Measurements from ENCODE around the gene ACP4.
A peak's percentile ranks its signal among the peaks of the same experiment; 100 is the strongest.
"Not testable (repeated sequence)": the region's sequence is repeated elsewhere in the genome, so short reads cannot be mapped to it uniquely, and the experiment has no call there.

ACP4 gene

DNA sequence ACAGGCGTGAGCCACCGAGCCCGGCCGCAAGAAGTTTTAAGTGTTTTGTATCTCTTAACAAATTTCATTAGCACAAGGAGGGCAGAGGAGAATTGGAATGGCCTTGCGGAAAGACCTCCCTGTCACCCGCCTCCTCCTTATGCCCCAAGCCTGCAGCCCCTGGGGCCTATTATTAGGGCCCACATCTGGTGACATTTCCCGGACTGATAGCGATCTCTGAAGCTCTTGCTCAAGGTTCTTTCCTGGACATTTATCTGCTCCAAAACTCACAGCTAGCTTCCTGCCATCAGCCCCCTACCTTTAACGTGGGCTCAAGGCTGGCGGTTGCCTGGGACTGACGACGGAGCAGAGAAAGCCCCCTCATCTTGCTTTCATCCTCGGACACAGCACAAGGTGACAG, 26.7 kb upstream of the ACP4 start:
- POLR2A ChIA-PET = not testable (repeated sequence)

GRCh38 chr19:50764409-50764808, 25.8 kb upstream of the ACP4 start:
- 100% methylated on average over 3 of the region's 7 CpGs for WGBS (ENCODE audit: insufficient coverage)
- H3K36me3 ChIP-seq (ENCODE audit: control insufficient read depth in 4 of 4, insufficient read depth in 4 of 4, low read length in 3 of 4) = no peaks in the 10 kb centered on the region
- DNase-seq = no peak
- ChIA-PET CTCF (no interaction called here), POLR2A (no interaction called here)
- no peak overlapping the region for H3K4me3 ChIP-seq (ENCODE audit: control insufficient read depth in 1 of 7, extremely low read depth in 1 of 7, insufficient read depth in 4 of 7, low read depth in 2 of 7, low read length in 6 of 7)
- H3K4me1 ChIP-seq (ENCODE audit: control extremely low read depth in 1 of 4, control insufficient read depth in 4 of 4, insufficient read depth in 4 of 4, low read length in 3 of 4) = peaks cover 0 to 10% (median 3%) of the 10 kb centered on the region in 4 experiments
- no peak overlapping the region for H3K27ac ChIP-seq (ENCODE audit: insufficient read depth in 1 of 2, low read depth in 1 of 2, low read length in 2 of 2, poor library complexity in 1 of 2, severe bottlenecking in 2 of 2)
- no peaks in the 10 kb centered on the region for H3K27me3 ChIP-seq (replicated peaks in 2 of 5; ENCODE audit: control insufficient read depth in 4 of 5, insufficient read depth in 5 of 5, low read length in 4 of 5)
- H3K9me3 ChIP-seq (ENCODE audit: control extremely low read depth in 1 of 5, control insufficient read depth in 4 of 5, insufficient read depth in 2 of 5, low read depth in 1 of 5, low read length in 4 of 5) = no peaks in the 10 kb centered on the region

More for the DNA sequence above, 26.7 kb upstream of the ACP4 start:
- H3K4me1 ChIP-seq (ENCODE audit: control extremely low read depth in 1 of 4, control insufficient read depth in 4 of 4, insufficient read depth in 4 of 4, low read length in 3 of 4); H3K9me3 ChIP-seq (ENCODE audit: control extremely low read depth in 1 of 5, control insufficient read depth in 4 of 5, insufficient read depth in 2 of 5, low read depth in 1 of 5, low read length in 4 of 5); CTCF ChIA-PET; DNase-seq; H3K4me3 ChIP-seq (ENCODE audit: control insufficient read depth in 1 of 7, extremely low read depth in 1 of 7, insufficient read depth in 4 of 7, low read depth in 2 of 7, low read length in 6 of 7); H3K27ac ChIP-seq (ENCODE audit: insufficient read depth in 1 of 2, low read depth in 1 of 2, low read length in 2 of 2, poor library complexity in 1 of 2, severe bottlenecking in 2 of 2); H3K27me3 ChIP-seq (replicated peaks in 2 of 5; ENCODE audit: control insufficient read depth in 4 of 5, insufficient read depth in 5 of 5, low read length in 4 of 5); H3K36me3 ChIP-seq (ENCODE audit: control insufficient read depth in 4 of 4, insufficient read depth in 4 of 4, low read length in 3 of 4): not testable (repeated sequence)
- WGBS (ENCODE audit: insufficient coverage) = 85% methylated on average over 2 of the region's 13 CpGs

GRCh38 chr19:50766746-50767145, 23.5 kb upstream of the ACP4 start:
- CTCF ChIA-PET = interaction anchor here (1.2 kb wide), 1 partner anchor 38 kb away, joined by 3 read pairs; no protein-coding TSS in a partner anchor

DNA sequence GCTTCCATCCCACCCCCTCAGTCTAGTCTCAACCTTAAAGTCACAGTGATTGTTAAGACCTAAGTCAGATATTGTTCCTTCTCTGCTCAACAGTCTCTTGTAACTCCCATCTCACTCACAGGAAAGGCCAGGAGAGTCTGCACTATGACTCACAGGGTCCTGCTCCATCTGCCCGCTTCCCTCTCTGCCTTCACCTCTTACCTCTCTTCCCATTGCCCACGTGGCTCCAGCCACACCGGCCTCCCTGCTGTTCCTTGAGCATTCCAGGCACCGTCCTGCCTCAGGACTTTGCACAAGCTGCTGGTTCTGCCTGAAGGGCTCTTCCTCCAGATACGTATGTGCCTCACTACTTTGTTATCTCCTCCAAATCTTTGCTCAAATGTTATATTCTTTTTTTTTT, 23.0 kb upstream of the ACP4 start:
- H3K27ac ChIP-seq (ENCODE audit: insufficient read depth in 1 of 2, low read depth in 1 of 2, low read length in 2 of 2, poor library complexity in 1 of 2, severe bottlenecking in 2 of 2); DNase-seq; H3K36me3 ChIP-seq (ENCODE audit: control insufficient read depth in 4 of 4, insufficient read depth in 4 of 4, low read length in 3 of 4); H3K9me3 ChIP-seq (ENCODE audit: control extremely low read depth in 1 of 5, control insufficient read depth in 4 of 5, insufficient read depth in 2 of 5, low read depth in 1 of 5, low read length in 4 of 5); H3K4me1 ChIP-seq (ENCODE audit: control extremely low read depth in 1 of 4, control insufficient read depth in 4 of 4, insufficient read depth in 4 of 4, low read length in 3 of 4); POLR2A ChIA-PET; H3K27me3 ChIP-seq (replicated peaks in 2 of 5; ENCODE audit: control insufficient read depth in 4 of 5, insufficient read depth in 5 of 5, low read length in 4 of 5); H3K4me3 ChIP-seq (ENCODE audit: control insufficient read depth in 1 of 7, extremely low read depth in 1 of 7, insufficient read depth in 4 of 7, low read depth in 2 of 7, low read length in 6 of 7): not testable (repeated sequence)
- CTCF ChIA-PET = interaction anchor here (1.2 kb wide), 1 partner anchor 38 kb away, joined by 3 read pairs; no protein-coding TSS in a partner anchor
- WGBS (ENCODE audit: insufficient coverage) = 61% methylated on average over 4 of the region's 5 CpGs

More at GRCh38 chr19:50766746-50767145, 23.5 kb upstream of the ACP4 start:
- WGBS (ENCODE audit: insufficient coverage) = 91% methylated on average over 9 of the region's 12 CpGs
- H3K27me3 ChIP-seq (replicated peaks in 2 of 5; ENCODE audit: control insufficient read depth in 4 of 5, insufficient read depth in 5 of 5, low read length in 4 of 5); H3K4me3 ChIP-seq (ENCODE audit: control insufficient read depth in 1 of 7, extremely low read depth in 1 of 7, insufficient read depth in 4 of 7, low read depth in 2 of 7, low read length in 6 of 7); DNase-seq; H3K36me3 ChIP-seq (ENCODE audit: control insufficient read depth in 4 of 4, insufficient read depth in 4 of 4, low read length in 3 of 4); POLR2A ChIA-PET; H3K9me3 ChIP-seq (ENCODE audit: control extremely low read depth in 1 of 5, control insufficient read depth in 4 of 5, insufficient read depth in 2 of 5, low read depth in 1 of 5, low read length in 4 of 5); H3K4me1 ChIP-seq (ENCODE audit: control extremely low read depth in 1 of 4, control insufficient read depth in 4 of 4, insufficient read depth in 4 of 4, low read length in 3 of 4); H3K27ac ChIP-seq (ENCODE audit: insufficient read depth in 1 of 2, low read depth in 1 of 2, low read length in 2 of 2, poor library complexity in 1 of 2, severe bottlenecking in 2 of 2): not testable (repeated sequence)

GRCh38 chr19:50768277-50768676, 21.9 kb upstream of the ACP4 start:
- H3K4me1 ChIP-seq (ENCODE audit: control extremely low read depth in 1 of 4, control insufficient read depth in 4 of 4, insufficient read depth in 4 of 4, low read length in 3 of 4) = peaks cover 0 to 10% (median 3%) of the 10 kb centered on the region in 4 experiments
- DNase-seq = peak; percentile 54 to 77 (median 71)
- no peaks in the 10 kb centered on the region for H3K36me3 ChIP-seq (ENCODE audit: control insufficient read depth in 4 of 4, insufficient read depth in 4 of 4, low read length in 3 of 4)
- H3K9me3 ChIP-seq (ENCODE audit: control extremely low read depth in 1 of 5, control insufficient read depth in 4 of 5, insufficient read depth in 2 of 5, low read depth in 1 of 5, low read length in 4 of 5) = peaks cover 0 to 2% (median 0%) of the 10 kb centered on the region in 5 experiments
- H3K4me3 ChIP-seq (ENCODE audit: control insufficient read depth in 1 of 7, extremely low read depth in 1 of 7, insufficient read depth in 4 of 7, low read depth in 2 of 7, low read length in 6 of 7) = peak overlapping the region in 3 of 7 experiments; percentile 4 to 37 (median 33)
- CTCF ChIA-PET = no interaction called here
- no peaks in the 10 kb centered on the region for H3K27me3 ChIP-seq (replicated peaks in 2 of 5; ENCODE audit: control insufficient read depth in 4 of 5, insufficient read depth in 5 of 5, low read length in 4 of 5)
- POLR2A ChIA-PET = no interaction called here
- no peak overlapping the region for H3K27ac ChIP-seq (ENCODE audit: insufficient read depth in 1 of 2, low read depth in 1 of 2, low read length in 2 of 2, poor library complexity in 1 of 2, severe bottlenecking in 2 of 2)
- WGBS (ENCODE audit: insufficient coverage) = 17% methylated on average over 4 of the region's 5 CpGs

- H3K27ac ChIP-seq (ENCODE audit: insufficient read depth in 1 of 2, low read depth in 1 of 2, low read length in 2 of 2, poor library complexity in 1 of 2, severe bottlenecking in 2 of 2); H3K4me1 ChIP-seq (ENCODE audit: control extremely low read depth in 1 of 4, control insufficient read depth in 4 of 4, insufficient read depth in 4 of 4, low read length in 3 of 4); H3K9me3 ChIP-seq (ENCODE audit: control extremely low read depth in 1 of 5, control insufficient read depth in 4 of 5, insufficient read depth in 2 of 5, low read depth in 1 of 5, low read length in 4 of 5); CTCF ChIA-PET; H3K4me3 ChIP-seq (ENCODE audit: control insufficient read depth in 1 of 7, extremely low read depth in 1 of 7, insufficient read depth in 4 of 7, low read depth in 2 of 7, low read length in 6 of 7); H3K36me3 ChIP-seq (ENCODE audit: control insufficient read depth in 4 of 4, insufficient read depth in 4 of 4, low read length in 3 of 4); DNase-seq; POLR2A ChIA-PET: not testable (repeated sequence)
- no CpG with 5 or more reads among the region's 2 CpGs for WGBS (ENCODE audit: insufficient coverage)
- H3K27me3 ChIP-seq (replicated peaks in 2 of 5; ENCODE audit: control insufficient read depth in 4 of 5, insufficient read depth in 5 of 5, low read length in 4 of 5) = peaks cover 0 to 11% (median 6%) of the 10 kb centered on the region in 5 experiments
These were observed 20.1 kb upstream of the ACP4 start, which contains the start of gene GPR32 for GRCh38 chr19:50770164-50770563. GPR32 (plus strand) TSS chr19:50770464; CDS start chr19:50770601, 137 bp downstream.

DNA sequence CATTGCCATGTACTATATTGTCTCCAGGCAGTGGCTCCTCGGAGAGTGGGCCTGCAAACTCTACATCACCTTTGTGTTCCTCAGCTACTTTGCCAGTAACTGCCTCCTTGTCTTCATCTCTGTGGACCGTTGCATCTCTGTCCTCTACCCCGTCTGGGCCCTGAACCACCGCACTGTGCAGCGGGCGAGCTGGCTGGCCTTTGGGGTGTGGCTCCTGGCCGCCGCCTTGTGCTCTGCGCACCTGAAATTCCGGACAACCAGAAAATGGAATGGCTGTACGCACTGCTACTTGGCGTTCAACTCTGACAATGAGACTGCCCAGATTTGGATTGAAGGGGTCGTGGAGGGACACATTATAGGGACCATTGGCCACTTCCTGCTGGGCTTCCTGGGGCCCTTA, 19.3 kb upstream of the ACP4 start:
- POLR2A ChIA-PET = no interaction called here
- H3K4me1 ChIP-seq (ENCODE audit: control extremely low read depth in 1 of 4, control insufficient read depth in 4 of 4, insufficient read depth in 4 of 4, low read length in 3 of 4) = peaks cover 0 to 10% (median 2%) of the 10 kb centered on the region in 4 experiments
- no peak overlapping the region for H3K4me3 ChIP-seq (ENCODE audit: control insufficient read depth in 1 of 7, extremely low read depth in 1 of 7, insufficient read depth in 4 of 7, low read depth in 2 of 7, low read length in 6 of 7)
- CTCF ChIA-PET = no interaction called here
- 98% methylated on average over 12 of the region's 13 CpGs for WGBS (ENCODE audit: insufficient coverage)
- peaks cover 0 to 2% (median 0%) of the 10 kb centered on the region in 5 experiments for H3K9me3 ChIP-seq (ENCODE audit: control extremely low read depth in 1 of 5, control insufficient read depth in 4 of 5, insufficient read depth in 2 of 5, low read depth in 1 of 5, low read length in 4 of 5)
- no peak for DNase-seq
- H3K36me3 ChIP-seq (ENCODE audit: control insufficient read depth in 4 of 4, insufficient read depth in 4 of 4, low read length in 3 of 4) = no peaks in the 10 kb centered on the region
- no peak overlapping the region for H3K27ac ChIP-seq (ENCODE audit: insufficient read depth in 1 of 2, low read depth in 1 of 2, low read length in 2 of 2, poor library complexity in 1 of 2, severe bottlenecking in 2 of 2)
- peaks cover 0 to 13% (median 7%) of the 10 kb centered on the region in 5 experiments for H3K27me3 ChIP-seq (replicated peaks in 2 of 5; ENCODE audit: control insufficient read depth in 4 of 5, insufficient read depth in 5 of 5, low read length in 4 of 5)
